Hepatocyte (in vitro differentiated cells): ENCODE results near the gene WHRN. TPM values are rescaled to one million over a fixed set of nuclear protein-coding genes. Genes with fewer than 3 reads are reported as not detected.

Experiments
- DNase-seq: peaks from one replicate; pipeline ENCODE4 v3.0.0-alpha.2; 2016; ENCODE audit warnings: low spot score
- H2AFZ ChIP-seq: fragments of 200-600 bp; sonication (generic); 2 replicates; pipeline ENCODE4 v1.6.0; 2016; ENCODE audit warnings: antibody characterized with exemption, mild to moderate bottlenecking
- H3K27ac ChIP-seq: fragments of 200-600 bp; sonication (generic); 2 replicates; pipeline ENCODE4 v1.5.1; 2016; ENCODE audit warnings: mild to moderate bottlenecking
- H3K27me3 ChIP-seq: fragments of 200-600 bp; sonication (generic); 2 replicates; pipeline ENCODE4 v1.6.1; 2016
- H3K36me3 ChIP-seq: fragments of 200-600 bp; sonication (generic); replicated peaks from 2 replicates; pipeline ENCODE4 v1.5.1; 2016; ENCODE audit warnings: low read depth; ENCODE audit not compliant: insufficient read depth
- H3K4me1 ChIP-seq: fragments of 200-600 bp; sonication (generic); 2 replicates; pipeline ENCODE4 v1.5.1; 2016; ENCODE audit warnings: mild to moderate bottlenecking, moderate library complexity; ENCODE audit not compliant: insufficient read depth
- H3K4me2 ChIP-seq: fragments of 200-600 bp; sonication (generic); 2 replicates; pipeline ENCODE4 v1.6.0; 2016
- H3K4me3 ChIP-seq: fragments of 200-600 bp; sonication (generic); 2 replicates; pipeline ENCODE4 v1.5.1; 2016; ENCODE audit warnings: mild to moderate bottlenecking
- H3K79me2 ChIP-seq: fragments of 200-600 bp; sonication (generic); 2 replicates; pipeline ENCODE4 v1.6.0; 2017; ENCODE audit warnings: mild to moderate bottlenecking
- H3K9me2 ChIP-seq: fragments of 200-600 bp; sonication (generic); replicated peaks from 2 replicates; pipeline ENCODE4 v1.6.0; 2017; ENCODE audit warnings: mild to moderate bottlenecking; ENCODE audit not compliant: insufficient read depth
- H3K9me3 ChIP-seq: fragments of 200-600 bp; sonication (generic); 2 replicates; pipeline ENCODE4 v1.5.1; 2016; ENCODE audit warnings: low read depth, mild to moderate bottlenecking
- H4K20me1 ChIP-seq: fragments of 200-600 bp; sonication (generic); 2 replicates; pipeline ENCODE4 v1.6.0; 2016; ENCODE audit warnings: mild to moderate bottlenecking; ENCODE audit not compliant: insufficient read depth, poor library complexity, severe bottlenecking
- CTCF ChIP-seq: fragments of 200-600 bp; sonication (generic); IDR thresholded peaks from 2 replicates; pipeline ENCODE4 v1.5.1; 2016; ENCODE audit warnings: antibody characterized with exemption, mild to moderate bottlenecking; ENCODE audit not compliant: poor library complexity
- EZH2 ChIP-seq: fragments of 200-600 bp; sonication (generic); IDR thresholded peaks from 2 replicates; pipeline ENCODE4 v1.6.1; 2016; ENCODE audit warnings: antibody characterized with exemption, mild to moderate bottlenecking, borderline replicate concordance
- EZH2phosphoT487 ChIP-seq: fragments of 200-600 bp; sonication (generic); IDR thresholded peaks from one replicate; pipeline ENCODE4 v1.6.1; 2018; ENCODE audit warnings: antibody characterized with exemption, mild to moderate bottlenecking, low read depth, moderate library complexity; ENCODE audit not compliant: unreplicated experiment, severe bottlenecking
- WGBS: methylation state at CpG from one replicate; pipeline ENCODE4 v1.1.6; 2016; ENCODE audit warnings: low lambda C conversion rate; ENCODE audit errors: missing lambda C conversion rate; 5-methylcytosine and 5-hydroxymethylcytosine counted together
- polyA plus RNA-seq: library from polyadenylated mRNA; unstranded; fragments of >200 nt; fragmentation: Nextera tagmentation; extraction: Ambion mirVana; gene quantifications from 2 replicates; pipeline ENCODE4 v1.2.1, GENCODE V29; 2016
- total RNA-seq: library from RNA; depleted of rRNA; stranded (reverse); fragments of >200 nt; gene quantifications from 2 replicates; pipeline ENCODE4 v1.2.3, GENCODE V29; 2014

WHRN gene
- total and polyA plus RNA-seq, 2 experiments from 2014 or later, result 3.2 to 6.6 TPM

DNA sequence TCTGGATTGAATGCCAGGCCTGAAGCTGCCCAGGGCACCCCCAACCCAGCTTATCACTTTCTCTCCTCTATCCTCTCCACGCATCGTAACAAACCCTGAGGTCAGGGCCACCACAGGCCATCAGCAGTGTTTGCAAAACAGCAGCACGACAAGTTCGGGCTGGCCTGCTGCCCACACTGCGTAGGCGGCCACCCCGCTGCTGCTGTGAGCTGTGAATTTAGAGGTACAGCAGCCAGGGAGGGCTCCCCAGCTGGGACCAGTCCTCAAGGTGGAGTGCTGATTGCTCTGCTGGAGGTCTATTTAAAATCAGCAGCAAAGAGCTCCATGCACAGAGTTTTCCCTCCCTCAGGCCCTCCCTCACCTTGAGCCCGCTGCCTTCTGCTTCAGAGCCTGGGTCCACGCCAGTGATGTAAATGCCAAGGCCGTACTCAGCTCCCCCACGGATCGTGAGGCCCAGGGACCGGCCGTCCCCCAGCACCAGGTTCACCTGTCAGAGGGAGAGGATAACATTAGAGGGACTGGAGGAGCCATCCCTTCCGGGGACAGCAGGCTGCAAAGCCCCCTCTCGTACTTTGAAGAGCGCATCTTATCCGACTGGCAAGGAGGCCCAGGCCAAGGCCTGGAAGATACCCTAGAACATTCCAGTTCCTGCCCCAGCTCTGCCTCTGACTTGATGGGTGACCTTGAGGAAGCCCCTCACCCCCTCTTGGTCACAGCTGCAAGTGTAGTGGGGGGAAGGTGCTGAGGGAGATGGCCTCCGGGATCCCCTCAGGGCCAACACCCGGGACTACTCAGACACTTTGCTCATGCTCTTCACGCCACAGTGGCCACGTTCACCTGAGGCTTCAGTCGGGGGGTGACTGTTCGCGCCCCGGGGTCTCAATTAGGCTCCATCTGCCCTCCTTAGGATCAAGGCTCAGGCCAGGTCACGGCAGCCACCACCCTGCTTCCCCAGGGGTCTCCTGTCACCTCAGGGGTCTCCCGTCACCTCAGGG is 39.1 kb downstream of the WHRN start:
- H4K20me1 ChIP-seq, result no peaks in the 10 kb centered on the region
- H3K4me1 ChIP-seq, result peaks cover 3% of the 10 kb centered on the region
- no peaks in the 10 kb centered on the region for H3K79me2 ChIP-seq
- TF ChIP-seq EZH2phosphoT487 (no peak), EZH2 (no peak), CTCF (no peak)
- H3K27me3 ChIP-seq, result no peaks in the 10 kb centered on the region
- no peak overlapping the region for H2AFZ ChIP-seq
- no peaks in the 10 kb centered on the region for H3K36me3 ChIP-seq
- H3K27ac ChIP-seq, result no peak overlapping the region
- no peak overlapping the region for H3K4me3 ChIP-seq
- H3K4me2 ChIP-seq, result no peak overlapping the region
- H3K9me3 ChIP-seq, result no peaks in the 10 kb centered on the region
- no peak for DNase-seq
- no peaks in the 10 kb centered on the region for H3K9me2 ChIP-seq
- WGBS, result 89% methylated on average over 27 of the region's 28 CpGs

DNA sequence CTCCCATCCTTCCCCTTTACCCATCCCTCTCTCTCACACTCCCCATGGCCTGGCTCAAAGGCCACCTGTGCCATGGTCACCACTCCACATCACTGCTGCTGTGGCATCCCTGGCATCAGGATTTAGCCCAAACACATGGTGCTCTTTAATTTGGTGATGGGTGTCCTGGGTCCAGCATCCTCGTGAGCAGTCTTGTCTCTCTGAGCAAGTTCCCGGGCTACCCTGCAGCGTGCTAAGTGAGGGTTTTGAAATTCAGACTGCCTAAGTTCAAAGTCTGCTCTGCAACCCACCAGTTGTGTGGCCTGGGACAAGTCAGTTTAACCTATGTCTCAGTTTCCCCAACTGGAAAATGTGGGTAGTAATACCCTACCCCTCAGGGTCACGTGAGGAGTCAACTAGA is 39.9 kb downstream of the WHRN start:
- Histone ChIP-seq H3K9me2 (no peaks in the 10 kb centered on the region), H3K4me1 (peaks cover 5% of the 10 kb centered on the region), H3K36me3 (no peaks in the 10 kb centered on the region), H2AFZ (no peak overlapping the region), H3K4me3 (no peak overlapping the region), H4K20me1 (no peaks in the 10 kb centered on the region), H3K79me2 (no peaks in the 10 kb centered on the region), H3K27ac (no peak overlapping the region), H3K27me3 (no peaks in the 10 kb centered on the region), H3K9me3 (no peaks in the 10 kb centered on the region), H3K4me2 (no peak overlapping the region)
- TF ChIP-seq EZH2, result no peak
- TF ChIP-seq EZH2phosphoT487, result no peak
- TF ChIP-seq CTCF, result no peak
- 95% methylated on average over 4 of the region's 4 CpGs for WGBS
- DNase-seq, result no peak

GRCh38 chr9:114464281-114465051 is 40.8 kb downstream of the WHRN start:
- Histone ChIP-seq H3K4me1 (peaks cover 5% of the 10 kb centered on the region), H2AFZ (no peak overlapping the region)
- 97% methylated on average over 5 of the region's 5 CpGs for WGBS

More at GRCh38 chr9:114464281-114465051, 40.8 kb downstream of the WHRN start:
- Histone ChIP-seq H3K4me3 (no peak overlapping the region), H4K20me1 (no peaks in the 10 kb centered on the region), H3K4me2 (no peak overlapping the region), H3K79me2 (no peaks in the 10 kb centered on the region), H3K27me3 (no peaks in the 10 kb centered on the region), H3K27ac (no peak overlapping the region), H3K9me3 (no peaks in the 10 kb centered on the region), H3K9me2 (no peaks in the 10 kb centered on the region), H3K36me3 (no peaks in the 10 kb centered on the region)
- DNase-seq, result no peak
- no peak for TF ChIP-seq EZH2
- TF ChIP-seq CTCF, result no peak
- TF ChIP-seq EZH2phosphoT487, result no peak
